ENCODE measurements around the gene EDEM2.
A peak's percentile ranks its signal among the peaks of the same experiment; 100 is the strongest.
"Not testable (repeated sequence)": the region's sequence is repeated elsewhere in the genome, so short reads cannot be mapped to it uniquely, and the experiment has no call there.

The EDEM2 gene, protein sequence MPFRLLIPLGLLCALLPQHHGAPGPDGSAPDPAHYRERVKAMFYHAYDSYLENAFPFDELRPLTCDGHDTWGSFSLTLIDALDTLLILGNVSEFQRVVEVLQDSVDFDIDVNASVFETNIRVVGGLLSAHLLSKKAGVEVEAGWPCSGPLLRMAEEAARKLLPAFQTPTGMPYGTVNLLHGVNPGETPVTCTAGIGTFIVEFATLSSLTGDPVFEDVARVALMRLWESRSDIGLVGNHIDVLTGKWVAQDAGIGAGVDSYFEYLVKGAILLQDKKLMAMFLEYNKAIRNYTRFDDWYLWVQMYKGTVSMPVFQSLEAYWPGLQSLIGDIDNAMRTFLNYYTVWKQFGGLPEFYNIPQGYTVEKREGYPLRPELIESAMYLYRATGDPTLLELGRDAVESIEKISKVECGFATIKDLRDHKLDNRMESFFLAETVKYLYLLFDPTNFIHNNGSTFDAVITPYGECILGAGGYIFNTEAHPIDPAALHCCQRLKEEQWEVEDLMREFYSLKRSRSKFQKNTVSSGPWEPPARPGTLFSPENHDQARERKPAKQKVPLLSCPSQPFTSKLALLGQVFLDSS

DNA sequence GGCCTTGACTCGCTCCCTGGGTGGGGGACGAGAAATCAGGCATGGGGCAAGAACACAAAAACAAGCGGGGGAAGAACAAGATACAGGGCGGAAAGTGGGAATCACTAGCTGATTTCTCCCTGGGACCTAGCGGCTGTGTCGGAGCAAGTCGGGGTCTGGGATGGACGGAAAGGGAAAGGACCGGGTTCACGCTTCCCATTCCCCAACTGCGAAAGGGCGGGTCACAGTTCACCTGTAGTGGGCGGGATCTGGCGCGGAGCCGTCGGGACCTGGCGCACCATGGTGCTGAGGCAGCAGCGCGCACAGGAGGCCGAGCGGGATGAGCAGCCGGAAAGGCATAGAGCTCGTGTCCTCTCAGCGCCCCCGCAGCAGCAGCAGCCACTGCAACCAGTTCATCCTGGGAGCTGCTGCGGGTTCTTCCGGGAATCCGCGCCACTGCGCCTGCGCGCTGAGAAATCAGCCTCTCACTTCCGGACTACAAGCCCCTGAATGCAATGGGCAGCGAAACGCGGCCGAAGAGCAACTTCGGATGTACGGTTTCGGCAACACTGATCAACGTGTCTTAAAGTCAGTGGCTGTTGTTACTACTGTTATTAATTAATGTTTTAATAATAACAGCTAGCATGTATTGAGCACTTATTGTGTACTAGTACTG, at the start of gene EDEM2:
TSS of gene EDEM2 (minus strand) at position 417 of the 655 bp plus-strand sequence. CDS start at position 339, 78 bp downstream.
- peak; percentile 96 to 97 for DNase-seq

DNA sequence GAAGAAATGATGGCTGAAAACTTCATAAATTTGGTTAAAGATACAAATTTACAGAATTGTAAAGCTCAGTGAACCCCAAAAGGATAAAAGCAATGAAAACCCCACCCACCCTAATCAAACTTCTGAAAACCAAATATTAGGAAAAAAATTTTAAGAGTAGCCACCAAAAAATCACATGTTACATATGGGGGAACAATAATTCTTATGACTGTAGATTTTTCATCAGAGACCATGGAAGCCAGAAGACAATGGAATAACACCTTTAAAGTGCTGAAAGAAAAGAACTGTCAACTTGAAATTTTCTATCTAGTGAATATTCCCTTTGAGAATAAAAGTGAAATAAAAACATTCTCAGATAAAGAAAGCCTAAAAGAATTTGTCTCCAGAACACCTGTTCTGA, 49.2 kb upstream of the EDEM2 start:
- no peak for DNase-seq

DNA sequence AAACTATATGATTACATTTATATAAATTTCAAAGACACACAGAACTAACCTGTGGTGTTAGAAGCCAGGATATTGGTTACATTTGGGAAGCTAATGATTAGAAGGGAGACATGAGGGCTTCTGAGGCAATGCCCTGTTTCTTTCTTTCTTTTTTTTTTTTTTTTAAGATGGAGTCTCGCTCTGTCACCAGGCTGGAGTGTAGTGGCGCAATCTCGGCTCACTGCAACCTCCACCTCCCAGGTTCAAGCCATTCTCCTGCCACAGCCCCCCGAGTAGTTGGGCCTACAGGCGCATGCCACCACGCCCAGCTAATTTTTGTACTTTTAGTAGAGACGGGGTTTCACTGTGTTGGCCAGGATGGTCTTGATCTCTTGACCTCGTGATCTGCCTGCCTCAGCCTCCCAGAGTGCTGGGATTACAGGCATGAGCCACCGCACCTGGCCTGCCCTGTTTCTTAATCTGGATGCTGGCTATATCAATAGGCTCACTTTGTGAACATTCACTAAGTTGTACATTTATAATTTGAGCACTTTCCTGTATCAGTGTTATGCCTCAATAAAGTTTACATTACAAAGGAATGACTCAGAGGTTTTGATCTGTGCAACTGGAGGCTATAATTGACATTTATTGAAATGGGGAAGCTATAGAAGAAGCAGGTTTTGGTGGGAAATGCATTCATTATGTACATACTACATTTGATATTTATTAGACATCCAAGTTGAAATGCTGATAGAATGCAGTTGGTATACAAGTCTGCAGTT, 46.1 kb upstream of the EDEM2 start:
- DNase-seq: not testable (repeated sequence)

DNA sequence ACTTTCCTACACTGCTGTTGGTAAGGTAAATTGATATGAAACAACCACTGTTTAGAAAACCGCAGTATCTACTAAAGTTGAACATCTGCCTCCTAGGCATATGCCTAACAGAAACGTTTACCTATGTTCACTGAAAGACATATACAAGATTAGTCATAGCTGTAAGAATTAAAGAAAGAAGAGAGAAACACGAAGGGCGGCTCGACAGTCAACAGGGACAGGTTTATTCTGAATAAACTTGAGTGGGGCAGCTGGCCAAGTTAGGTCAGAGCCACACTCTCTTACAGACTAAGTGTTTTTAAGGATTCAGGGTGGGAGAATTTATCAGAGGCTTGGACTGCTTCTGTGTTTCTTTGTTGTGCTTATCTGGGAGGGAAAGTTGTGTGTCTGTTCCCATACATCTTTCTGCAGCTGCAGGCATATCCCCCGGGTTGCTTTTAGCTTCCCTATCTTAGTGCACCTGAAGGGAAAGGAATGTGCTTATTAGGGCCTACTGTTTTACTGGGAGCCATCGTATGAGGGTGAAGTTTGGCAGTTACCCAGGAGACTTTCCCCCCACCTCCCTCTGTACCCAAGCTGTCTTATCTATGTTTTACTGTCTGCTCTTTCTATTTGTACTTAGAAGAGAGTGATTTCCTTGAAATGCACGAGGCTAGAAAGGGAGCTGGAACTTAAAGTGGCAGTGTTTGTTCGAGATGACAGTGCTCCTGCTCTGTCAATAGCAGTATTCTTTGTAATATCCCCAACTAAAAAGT, 45.2 kb upstream of the EDEM2 start:
- no peak for DNase-seq

DNA sequence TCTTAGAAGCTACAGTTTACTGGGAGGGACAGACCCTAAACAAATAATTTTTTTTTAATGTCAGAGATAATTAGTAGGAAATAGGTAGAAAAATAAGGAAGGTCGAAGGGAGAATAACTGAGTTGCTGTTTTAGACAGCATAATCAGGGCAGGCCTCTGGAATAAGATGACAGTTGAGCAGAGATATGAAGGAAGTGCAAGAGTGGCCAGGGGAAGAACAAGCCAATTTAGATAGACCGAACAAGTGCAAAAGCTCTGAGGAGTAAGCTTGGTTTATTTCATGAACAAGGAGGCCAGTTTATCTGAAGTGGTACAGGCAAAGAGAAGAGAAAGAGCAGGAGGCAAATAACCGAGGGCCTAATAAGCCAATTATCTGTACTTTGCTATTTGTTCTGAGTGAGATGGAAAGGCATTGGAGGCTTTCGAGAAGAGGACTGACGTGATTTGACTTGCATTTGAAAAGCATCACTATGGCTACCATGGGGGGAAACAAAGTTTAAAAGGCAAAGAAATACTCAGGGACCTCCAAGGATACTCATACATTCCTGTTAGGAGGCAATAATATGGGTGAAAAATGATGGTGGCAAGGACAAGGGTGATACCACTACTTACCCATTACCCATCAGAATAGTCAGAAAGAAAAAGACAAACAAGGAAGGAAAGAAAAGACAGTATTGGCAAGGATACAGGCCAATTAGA, 44.4 kb upstream of the EDEM2 start:
- DNase-seq: no peak

DNA sequence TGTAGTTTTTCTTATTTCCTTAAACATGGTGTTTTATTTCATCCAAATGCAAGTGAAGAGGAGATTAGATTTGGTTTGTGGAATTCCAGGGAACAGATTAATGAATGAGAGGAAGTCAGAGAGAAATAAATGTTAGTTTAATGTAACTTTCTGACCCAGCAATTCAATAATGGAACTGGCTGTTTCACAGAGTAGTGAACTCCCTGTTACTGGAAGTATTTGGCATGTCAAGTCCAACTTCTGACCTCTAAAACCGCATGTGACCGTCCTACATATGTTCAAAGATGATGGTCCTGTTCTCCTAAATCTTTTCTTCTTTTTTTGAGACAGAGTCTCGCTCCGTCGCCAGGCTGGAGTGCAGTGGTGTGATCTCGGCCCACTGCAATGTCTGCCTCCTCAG, 43.4 kb upstream of the EDEM2 start:
- no peak for DNase-seq

DNA sequence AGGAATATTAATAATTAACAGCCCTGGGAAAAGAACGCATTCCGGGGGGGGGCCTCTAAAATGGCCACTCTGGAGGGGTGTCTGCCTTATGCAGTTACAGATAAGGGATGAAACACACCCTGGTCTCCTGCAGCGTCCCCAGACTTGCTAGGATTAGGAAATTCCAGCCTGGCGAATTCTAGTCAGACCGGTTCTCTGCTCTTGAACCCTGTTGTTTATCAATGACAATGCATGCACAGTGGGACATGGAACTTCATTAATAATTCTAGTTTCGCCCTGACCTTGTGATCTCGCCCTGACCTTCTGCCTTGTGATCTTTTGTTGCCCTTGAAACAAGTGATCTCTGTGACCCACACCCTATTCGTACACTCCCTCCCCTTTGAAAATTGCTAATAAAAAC, 42.1 kb upstream of the EDEM2 start:
- not testable (repeated sequence) for DNase-seq

DNA sequence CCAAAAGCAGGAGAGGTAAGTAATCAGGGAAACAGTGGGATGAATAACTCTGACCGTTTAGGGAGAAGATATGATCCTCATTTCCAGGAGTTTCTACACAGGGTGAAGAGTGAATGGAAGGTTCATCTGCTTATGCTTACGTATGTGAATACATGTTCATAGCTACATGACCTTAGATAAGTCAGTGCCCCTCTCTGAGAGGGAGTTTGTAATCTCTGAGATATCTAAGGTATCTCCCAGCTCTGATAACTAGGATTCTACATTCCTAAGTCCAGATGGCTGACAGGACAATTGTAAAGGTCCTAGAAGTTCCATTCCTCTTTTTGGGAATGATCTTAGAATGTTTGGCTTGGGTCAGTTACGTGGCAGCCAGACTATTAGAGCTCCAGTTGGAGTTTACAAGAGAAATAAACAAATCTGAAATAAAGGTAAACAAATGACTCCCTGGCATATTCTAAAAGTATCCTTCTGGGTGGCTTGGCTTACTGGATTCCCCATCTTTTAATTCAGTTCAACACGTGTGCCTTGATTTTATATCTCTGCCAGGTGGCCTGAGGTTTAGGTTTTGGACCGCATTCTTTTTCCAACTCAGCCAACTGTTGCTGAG, 40.6 kb upstream of the EDEM2 start:
- no peak for DNase-seq

DNA sequence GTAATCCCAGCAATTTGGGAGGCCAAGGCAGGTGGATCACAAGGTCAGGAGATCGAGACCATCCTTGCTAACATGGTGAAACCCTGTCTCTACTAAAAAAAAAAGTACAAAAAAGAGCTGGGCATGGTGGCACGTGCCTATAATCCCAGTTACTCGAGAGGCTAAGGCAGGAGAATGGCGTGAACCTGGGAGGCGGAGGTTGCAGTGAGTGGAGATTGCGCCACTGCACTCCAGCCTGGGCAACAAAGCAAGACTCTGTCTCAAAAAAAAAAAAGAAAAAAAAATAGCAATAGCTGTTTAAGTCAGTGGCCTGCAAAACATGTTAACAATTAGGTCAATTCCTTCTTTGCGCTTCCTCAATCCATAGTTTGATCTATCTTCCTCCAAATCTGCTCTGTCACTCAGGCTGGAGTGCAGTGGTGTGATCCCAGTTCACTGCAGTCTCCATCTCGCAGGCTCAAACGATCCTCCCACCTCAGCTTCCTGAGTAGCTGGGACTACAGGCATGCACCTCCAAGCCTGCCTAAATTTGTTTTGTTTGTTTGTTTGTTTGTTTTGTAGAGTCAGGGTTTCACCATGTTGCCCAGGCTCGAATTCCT, 39.7 kb upstream of the EDEM2 start:
- not testable (repeated sequence) for DNase-seq

DNA sequence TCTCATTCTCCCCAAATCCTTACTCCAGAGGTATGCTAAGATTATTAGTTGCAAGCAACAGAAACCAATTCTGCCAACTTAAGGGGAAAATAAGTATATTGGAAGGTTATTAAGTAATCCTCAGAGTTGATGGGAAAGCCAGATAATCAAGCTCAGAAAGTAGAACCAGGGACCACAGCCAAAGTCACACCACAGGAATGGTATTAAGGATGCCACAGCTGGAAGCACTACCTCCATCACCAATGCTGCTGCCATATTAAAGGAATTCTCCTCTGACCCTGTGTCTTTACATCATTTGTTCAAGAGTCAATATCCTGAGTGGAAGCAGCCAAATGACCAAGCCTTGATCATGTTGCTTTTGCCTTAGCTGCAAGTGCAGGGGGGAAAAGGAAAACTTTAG, 34.6 kb upstream of the EDEM2 start:
- no peak for DNase-seq

DNA sequence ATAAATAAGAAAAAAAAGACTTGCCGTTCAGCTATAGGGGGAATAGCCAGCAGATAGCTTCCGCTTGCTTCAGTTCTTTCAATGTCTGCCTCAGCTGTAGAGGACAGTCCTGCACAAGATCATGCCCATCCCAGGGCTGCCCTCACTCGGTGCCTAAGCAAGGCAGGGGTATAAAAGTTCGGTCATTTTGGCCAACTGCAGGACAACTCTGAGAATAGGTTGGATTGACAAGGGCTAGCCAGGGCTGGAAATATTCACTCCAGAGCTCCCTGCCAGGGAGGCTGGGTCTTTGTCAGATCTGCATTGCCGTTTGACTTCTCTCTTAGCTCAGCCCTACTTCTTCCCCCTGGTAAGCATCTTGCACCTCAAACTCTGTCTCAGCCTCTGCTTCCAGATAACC, 33.1 kb upstream of the EDEM2 start:
- DNase-seq: no peak

DNA sequence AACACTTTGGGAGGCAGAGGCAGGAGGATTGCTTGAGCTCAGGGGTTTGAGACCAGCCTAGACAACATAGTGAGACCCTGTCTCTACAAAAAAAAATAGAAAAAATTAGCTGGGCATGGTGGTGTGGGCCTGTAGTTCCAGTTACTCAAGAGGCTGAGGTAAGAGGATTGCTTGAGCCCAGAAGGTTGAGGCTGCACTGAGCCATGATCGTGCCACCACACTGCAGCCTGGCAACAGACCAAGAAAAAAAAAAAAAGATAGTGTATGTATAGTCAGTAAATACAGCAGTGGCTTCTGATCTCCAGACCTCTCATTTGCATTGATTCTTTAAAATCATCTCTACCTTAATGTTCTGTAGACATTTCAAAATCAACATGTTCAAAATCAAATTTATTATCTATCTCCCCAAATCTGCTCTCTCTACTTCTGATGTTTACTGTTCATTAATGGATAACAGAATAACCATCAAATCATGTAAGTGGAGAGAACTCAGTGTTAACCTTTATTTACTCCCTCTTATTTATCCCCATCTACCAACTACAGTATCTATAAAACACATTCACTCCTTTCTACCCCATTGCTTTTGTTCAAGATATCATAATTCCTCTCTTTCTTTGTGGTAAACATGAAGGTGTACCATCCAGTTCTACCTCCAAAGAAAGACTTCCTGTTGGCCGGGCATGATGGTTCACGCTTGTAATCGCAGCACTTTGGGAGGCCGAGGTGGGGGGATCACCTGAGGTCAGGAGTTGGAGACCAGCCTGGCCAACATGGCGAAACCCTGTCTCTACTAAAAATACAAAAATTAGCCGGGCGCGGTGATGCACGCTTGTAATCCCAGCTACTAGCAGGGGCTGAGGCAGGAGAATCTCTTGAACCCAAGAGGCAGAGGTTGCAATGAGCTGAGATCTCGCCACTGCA, 32.4 kb upstream of the EDEM2 start:
- no peak for DNase-seq

DNA sequence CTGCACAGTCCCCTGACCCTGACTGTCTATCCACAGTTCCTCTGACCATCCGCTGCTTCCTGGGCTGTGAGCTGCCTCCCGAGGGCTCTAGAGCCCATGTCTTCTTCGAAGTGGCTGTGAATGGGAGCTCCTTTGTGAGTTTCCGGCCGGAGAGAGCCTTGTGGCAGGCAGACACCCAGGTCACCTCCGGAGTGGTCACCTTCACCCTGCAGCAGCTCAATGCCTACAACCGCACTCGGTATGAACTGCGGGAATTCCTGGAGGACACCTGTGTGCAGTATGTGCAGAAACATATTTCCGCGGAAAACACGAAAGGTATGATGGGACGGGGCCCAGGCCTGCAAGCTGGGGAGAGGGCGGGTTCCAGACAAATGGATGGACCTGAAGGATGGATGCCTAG, 29.0 kb upstream of the EDEM2 start:
- DNase-seq: no peak

DNA sequence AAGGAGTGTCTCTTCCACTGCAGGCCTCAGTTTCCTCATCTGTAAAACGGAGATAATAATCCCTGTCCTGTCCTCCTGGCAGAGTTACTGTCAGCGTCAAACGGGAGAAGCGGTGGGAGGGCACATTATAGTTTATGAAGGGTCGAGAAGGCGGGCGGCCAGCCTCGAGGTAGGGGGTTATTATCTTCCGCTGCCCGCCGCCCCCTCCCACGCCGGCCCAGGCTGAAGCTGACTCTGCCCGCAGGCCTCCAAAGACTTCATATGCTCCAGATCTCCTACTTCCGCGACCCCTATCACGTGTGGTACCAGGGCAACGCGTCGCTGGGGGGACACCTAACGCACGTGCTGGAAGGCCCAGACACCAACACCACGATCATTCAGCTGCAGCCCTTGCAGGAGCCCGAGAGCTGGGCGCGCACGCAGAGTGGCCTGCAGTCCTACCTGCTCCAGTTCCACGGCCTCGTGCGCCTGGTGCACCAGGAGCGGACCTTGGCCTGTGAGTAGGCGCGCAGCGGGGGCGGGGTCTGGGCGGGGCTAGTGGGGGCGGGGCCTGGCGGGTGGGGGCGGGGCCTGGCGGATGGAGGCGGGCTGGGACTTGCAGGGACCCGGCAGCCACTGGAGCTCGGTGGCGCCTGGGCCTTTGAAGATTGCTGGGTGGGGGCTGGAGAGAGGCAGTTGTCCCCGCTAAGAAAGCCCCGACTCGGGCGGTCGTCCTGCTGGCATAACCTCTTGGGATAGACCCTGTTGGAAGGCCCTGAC, 27.5 kb upstream of the EDEM2 start:
- no peak for DNase-seq

DNA sequence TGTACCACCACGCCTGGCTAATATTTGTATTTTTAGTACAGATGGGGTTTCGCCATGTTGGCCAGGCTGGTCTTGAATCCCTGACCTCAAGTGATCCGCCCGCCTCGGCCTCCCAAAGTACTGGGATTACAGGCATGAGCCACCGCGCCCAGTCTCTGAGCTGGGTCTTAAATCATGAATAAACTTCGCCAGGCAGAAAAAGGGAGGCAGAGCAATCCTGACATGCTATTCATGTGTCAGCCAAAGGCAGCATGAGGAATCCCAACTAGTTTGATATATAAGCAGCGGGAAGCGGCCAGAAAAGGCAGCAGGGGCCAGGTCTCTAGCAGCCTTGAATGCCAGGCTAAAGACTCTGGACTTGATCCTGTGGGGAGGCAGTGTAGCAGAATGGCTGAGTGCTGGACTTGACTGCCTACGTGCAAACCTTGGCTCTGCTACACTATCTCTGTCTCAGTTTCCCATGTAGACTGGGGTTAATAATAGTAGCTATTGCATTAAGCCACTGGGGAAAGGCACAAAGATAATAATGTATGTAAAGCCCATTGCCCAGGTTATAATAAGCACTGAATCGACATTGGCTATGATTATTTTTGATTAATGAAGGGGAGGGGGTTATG, 26.5 kb upstream of the EDEM2 start:
- no peak for DNase-seq

DNA sequence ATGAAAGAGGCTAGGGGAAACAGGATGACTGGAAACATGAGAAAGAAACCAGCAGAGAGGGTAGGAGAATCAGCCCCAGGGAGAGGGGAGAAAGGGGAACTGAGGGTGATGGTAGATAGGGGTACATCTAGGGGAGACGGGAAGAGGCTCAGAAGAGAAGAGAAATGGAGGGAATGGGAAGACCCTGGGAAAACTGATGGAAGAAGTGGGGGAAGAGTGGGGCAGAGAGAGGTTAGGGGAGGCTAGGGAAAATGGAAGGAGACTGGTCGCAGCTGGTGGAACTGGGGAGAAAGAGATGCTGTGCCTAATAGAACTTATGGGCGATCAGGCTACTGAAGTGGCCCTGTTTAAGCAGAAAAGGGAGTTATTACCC, 25.3 kb upstream of the EDEM2 start:
- DNase-seq: no peak

DNA sequence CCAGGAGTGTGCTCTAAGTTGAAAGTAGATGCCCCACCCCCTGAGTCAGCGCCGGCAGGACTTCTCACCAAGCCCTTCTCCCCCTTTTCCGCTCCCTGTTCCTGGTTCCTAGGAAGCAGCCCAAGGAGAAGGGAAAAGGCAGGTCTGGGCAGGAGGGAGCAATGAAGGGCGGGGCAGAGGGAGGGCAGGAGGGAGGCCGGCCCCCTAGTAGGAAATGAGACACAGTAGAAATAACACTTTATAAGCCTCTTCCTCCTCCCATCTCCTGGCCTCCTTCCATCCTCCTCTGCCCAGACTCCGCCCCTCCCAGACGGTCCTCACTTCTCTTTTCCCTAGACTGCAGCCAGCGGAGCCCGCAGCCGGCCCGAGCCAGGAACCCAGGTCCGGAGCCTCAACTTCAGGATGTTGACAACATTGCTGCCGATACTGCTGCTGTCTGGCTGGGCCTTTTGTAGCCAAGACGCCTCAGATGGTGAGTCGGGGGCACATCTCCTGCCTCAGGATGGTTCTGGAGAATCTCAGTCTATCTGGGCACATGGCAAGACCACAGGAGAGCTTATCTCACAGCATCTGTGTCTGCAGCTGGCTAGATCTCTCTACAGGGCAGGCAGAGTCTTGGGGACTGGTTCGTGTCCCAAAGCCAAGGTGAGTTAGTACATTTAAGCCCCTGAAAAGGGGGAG, 24.8 kb upstream of the EDEM2 start, which contains the start of gene PROCR:
TSS of gene PROCR (plus strand) at position 320 of the 681 bp plus-strand sequence. CDS start at position 403, 83 bp downstream.
- peak; percentile 49 to 70 for DNase-seq

DNA sequence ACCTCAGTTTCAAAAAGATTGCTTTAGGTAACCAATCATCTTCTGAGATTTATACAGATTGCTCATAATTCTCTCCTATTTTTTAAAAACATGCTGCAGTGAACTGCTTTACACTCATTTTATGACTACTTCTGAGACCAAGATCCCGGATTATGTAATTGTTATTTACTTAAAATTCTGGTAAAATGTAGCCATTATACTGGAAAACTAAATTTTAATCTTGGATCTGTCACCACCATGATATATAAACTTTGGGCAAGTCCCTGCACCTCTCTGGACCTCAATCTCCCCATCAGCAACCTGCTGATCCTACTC, 24.3 kb upstream of the EDEM2 start:
- no peak for DNase-seq

Measured in inflammatory macrophage treated with lipopolysaccharide for 1 hour (primary cell).